ENCODE measurements around the gene MEAF6. TPM values are rescaled to one million over a fixed set of nuclear protein-coding genes. Genes with fewer than 3 reads are reported as not detected.

MEAF6 gene
- total RNA-seq, 1 experiment from 2014 or later: 60.1 TPM

DNA sequence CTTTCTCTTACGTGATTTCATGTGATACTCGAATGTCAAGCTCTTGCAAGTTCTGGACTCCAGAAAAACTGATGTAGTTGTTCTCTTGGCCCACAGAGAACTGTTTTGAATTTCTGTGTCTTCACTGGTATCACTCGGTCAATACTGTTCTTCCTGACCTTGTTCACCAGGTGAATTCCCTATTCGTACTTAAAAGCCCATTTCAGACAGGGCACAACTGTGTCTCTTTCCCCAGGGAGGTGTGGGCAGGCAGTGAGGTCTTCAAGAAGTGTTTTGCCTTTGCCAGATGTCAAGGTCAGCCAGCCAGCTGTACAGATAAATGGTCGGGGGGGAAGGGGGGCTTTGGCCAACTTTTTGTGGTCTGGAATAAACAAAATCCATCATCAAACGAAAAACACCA lies 67.7 kb downstream of the MEAF6 start:
- BruUV-seq (replicated peaks): no TSS peak
- no peaks in the 10 kb centered on the region for H3K4me1 Mint-ChIP-seq (ENCODE audit: low read depth, unreplicated experiment)
- CTCF ChIA-PET: no interaction called here

GRCh38 chr1:37442644-37443043 lies 71.9 kb downstream of the MEAF6 start:
- intact Hi-C loops (cut with micrococcal nuclease; ENCODE audit: unreplicated experiment): no loop called here
- Mint-ChIP-seq H3K9me3 (ENCODE audit: low read depth, unreplicated experiment) (no peaks in the 10 kb centered on the region), H3K36me3 (ENCODE audit: insufficient read depth, unreplicated experiment) (peaks cover 6% of the 10 kb centered on the region), H3K4me3 (ENCODE audit: low read depth, unreplicated experiment) (no peak overlapping the region), H3K4me1 (ENCODE audit: low read depth, unreplicated experiment) (no peaks in the 10 kb centered on the region), H3K27me3 (ENCODE audit: unreplicated experiment) (peaks cover 38% of the 10 kb centered on the region), H3K27ac (ENCODE audit: unreplicated experiment) (no peak overlapping the region)
- no peak for DNase-seq
- TF ChIP-seq CTCF (IDR thresholded peaks at IDR 0.05; ENCODE audit: unreplicated experiment): no peak
- CTCF ChIA-PET: no interaction called here
- no TSS peak for BruUV-seq (replicated peaks)

More for the DNA sequence above, 67.7 kb downstream of the MEAF6 start:
- peaks cover 31% of the 10 kb centered on the region for H3K27me3 Mint-ChIP-seq (ENCODE audit: unreplicated experiment)
- intact Hi-C loops (cut with micrococcal nuclease; ENCODE audit: unreplicated experiment): no loop called here
- DNase-seq: no peak
- H3K4me3 Mint-ChIP-seq (ENCODE audit: low read depth, unreplicated experiment): no peak overlapping the region
- no peak overlapping the region for H3K27ac Mint-ChIP-seq (ENCODE audit: unreplicated experiment)
- peaks cover 13% of the 10 kb centered on the region for H3K36me3 Mint-ChIP-seq (ENCODE audit: insufficient read depth, unreplicated experiment)
- no peak for TF ChIP-seq CTCF (IDR thresholded peaks at IDR 0.05; ENCODE audit: unreplicated experiment)
- H3K9me3 Mint-ChIP-seq (ENCODE audit: low read depth, unreplicated experiment): no peaks in the 10 kb centered on the region

Small RNA genes within 50 kb of the gene (microRNA-seq; reads per million reads assigned to microRNA genes)
- gene MIR5581 (1.1 reads per million), gene MIR6732 (4.9 reads per million, percentile 14 among the genes with 10 or more reads in this experiment)

Other genes with a start within 250 kb of the MEAF6 start
- 64.4 and 94.1 TPM in 2 replicates for gene ZC3H12A, start 40.2 kb downstream of the MEAF6 start, total RNA-seq (2022)
- 21.0 and 25.7 TPM in 2 replicates for gene SNIP1, start 39.5 kb upstream of the MEAF6 start, total RNA-seq (2022)
- gene DNALI1, start 42.2 kb upstream of the MEAF6 start, total RNA-seq (2022): 4.8 and 5.2 TPM in 2 replicates
- 74.7 and 75.0 TPM in 2 replicates for gene GNL2, start 81.2 kb upstream of the MEAF6 start, total RNA-seq (2022)
- gene RSPO1, start 120.1 kb upstream of the MEAF6 start, total RNA-seq (2022): not detected in 2 replicates
- 33.2 and 34.5 TPM in 2 replicates for gene CDCA8, start 177.8 kb upstream of the MEAF6 start, total RNA-seq (2022)

Data from Calu3 (cell line).